Right atrium auricular region (tissue), 2 donors: ENCODE results near the gene MALT1. TPM values are rescaled to one million over a fixed set of nuclear protein-coding genes. Genes with fewer than 3 reads are reported as not detected.
A peak's percentile ranks its signal among the peaks of the same experiment; 100 is the strongest.

Experiments
- DNase-seq: peaks from one replicate; pipeline ENCODE4 v3.0.0-alpha.2; 2019; ENCODE audit warnings: low spot score
- H3K27ac ChIP-seq, 2 donors: fragments of 200-600 bp; sonication (generic); 1 replicate in 1 of 2; 2 replicates in 1 of 2; pipeline ENCODE4 v1.5.1; 2016 to 2019
- H3K27me3 ChIP-seq, 2 donors: fragments of 200-600 bp; sonication (generic); one replicate each; pipeline versions ENCODE4 v1.5.1 to v1.6.0; 2017 to 2019
- H3K36me3 ChIP-seq: fragments of 200-600 bp; sonication (generic); one replicate; pipeline ENCODE4 v1.5.1; 2016
- H3K4me1 ChIP-seq, 2 donors: fragments of 200-600 bp; sonication (generic); one replicate each; pipeline versions ENCODE4 v1.5.1 to v1.6.0; 2017 to 2019
- H3K4me3 ChIP-seq, 2 donors: fragments of 200-600 bp; sonication (generic); 1 replicate in 1 of 2; 2 replicates in 1 of 2; pipeline ENCODE4 v1.5.1; 2017 to 2019; ENCODE audit warnings: mild to moderate bottlenecking in 1 of 2, moderate library complexity in 1 of 2
- H3K9me3 ChIP-seq, 2 donors: fragments of 200-600 bp; sonication (generic); one replicate each; pipeline ENCODE4 v1.5.1; 2019
- total RNA-seq, 2 donors: library from RNA; depleted of rRNA; stranded (reverse); fragments of >200 nt; gene quantifications; one replicate each; pipeline ENCODE4 v1.1.0, GENCODE V29; 2016
- TF ChIP-seq, protein P1 (sequence below), 2 donors: fragments of 200-600 bp; sonication (generic); IDR thresholded peaks; one replicate each; pipeline ENCODE4 v1.5.1; 2019; ENCODE audit warnings: antibody characterized with exemption in 2 of 2

The MALT1 gene
- total RNA-seq, 2 donors from 2014 or later, result 9.9 to 10.9 TPM

DNA sequence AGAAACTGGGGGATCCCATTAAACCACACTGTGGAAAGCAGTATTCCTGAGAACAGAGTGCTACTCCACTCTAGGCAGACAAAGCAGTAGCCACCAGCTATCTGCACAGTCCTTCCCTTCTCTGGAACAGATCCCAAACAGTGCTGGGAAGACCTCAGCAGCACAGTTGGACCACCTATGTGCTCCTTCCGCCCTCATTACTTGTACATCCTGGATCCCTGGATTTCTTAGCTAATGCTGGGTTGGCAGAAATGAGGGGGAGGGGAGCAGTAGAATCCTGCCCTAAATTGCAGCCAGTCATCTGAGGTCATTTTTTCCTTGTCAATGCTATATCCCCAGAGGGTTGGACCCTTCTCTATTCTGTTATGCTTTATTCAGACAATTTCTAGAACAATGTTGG is 13.8 kb upstream of the MALT1 start:
- H3K9me3 ChIP-seq, result no peaks in the 10 kb centered on the region
- DNase-seq, result no peak
- H3K27ac ChIP-seq, result no peak overlapping the region
- no peaks in the 10 kb centered on the region for H3K27me3 ChIP-seq
- no peaks in the 10 kb centered on the region for H3K36me3 ChIP-seq
- TF ChIP-seq, protein P1, sequence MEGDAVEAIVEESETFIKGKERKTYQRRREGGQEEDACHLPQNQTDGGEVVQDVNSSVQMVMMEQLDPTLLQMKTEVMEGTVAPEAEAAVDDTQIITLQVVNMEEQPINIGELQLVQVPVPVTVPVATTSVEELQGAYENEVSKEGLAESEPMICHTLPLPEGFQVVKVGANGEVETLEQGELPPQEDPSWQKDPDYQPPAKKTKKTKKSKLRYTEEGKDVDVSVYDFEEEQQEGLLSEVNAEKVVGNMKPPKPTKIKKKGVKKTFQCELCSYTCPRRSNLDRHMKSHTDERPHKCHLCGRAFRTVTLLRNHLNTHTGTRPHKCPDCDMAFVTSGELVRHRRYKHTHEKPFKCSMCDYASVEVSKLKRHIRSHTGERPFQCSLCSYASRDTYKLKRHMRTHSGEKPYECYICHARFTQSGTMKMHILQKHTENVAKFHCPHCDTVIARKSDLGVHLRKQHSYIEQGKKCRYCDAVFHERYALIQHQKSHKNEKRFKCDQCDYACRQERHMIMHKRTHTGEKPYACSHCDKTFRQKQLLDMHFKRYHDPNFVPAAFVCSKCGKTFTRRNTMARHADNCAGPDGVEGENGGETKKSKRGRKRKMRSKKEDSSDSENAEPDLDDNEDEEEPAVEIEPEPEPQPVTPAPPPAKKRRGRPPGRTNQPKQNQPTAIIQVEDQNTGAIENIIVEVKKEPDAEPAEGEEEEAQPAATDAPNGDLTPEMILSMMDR (IDR thresholded peaks at IDR 0.05), result no peak
- no peak overlapping the region for H3K4me3 ChIP-seq
- H3K4me1 ChIP-seq, result peaks cover 0 to 2% of the 10 kb centered on the region in 2 donors

DNA sequence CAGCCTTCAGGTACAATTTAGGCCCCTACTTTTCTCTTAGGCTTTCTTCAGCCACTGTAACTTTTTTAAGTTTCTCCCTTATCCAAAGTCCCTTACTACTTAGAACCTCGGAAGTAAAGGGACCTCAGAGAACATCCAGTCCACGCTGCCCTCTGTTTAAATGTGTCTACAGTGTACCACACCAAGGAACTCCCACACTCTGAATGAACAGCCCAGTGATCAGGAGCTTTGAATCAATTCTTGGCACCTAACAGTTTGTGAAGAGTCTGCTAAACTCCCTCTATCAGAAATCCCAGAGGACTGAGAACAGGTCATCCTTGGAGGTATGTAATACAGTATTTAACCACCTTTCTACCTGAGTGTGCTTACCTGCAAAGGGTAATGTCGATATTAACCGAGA is 11.6 kb upstream of the MALT1 start:
- TF ChIP-seq, protein P1 (IDR thresholded peaks at IDR 0.05), result no peak
- DNase-seq, result no peak

DNA sequence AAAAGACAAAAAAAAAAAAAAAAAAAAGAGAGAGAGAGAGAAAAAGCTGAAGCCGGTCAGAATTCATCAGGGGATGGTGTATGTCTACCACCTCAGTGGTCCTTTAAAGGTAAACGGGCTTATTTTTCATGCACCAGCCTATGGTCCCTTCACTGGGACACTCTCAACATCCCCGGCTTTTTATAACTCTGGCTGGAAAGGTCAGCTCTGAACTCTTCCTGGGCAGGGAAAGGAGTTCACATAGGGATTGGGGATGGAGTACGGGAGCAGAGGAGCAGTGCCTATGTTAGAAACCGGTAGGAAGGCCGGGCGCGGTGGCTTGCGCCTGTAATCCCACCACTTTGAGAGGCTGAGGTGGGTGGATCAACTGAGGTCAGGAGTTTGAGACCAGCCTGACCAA is 10.3 kb upstream of the MALT1 start:
- Histone ChIP-seq H3K36me3 (no peaks in the 10 kb centered on the region), H3K4me1 (peaks cover 0 to 2% of the 10 kb centered on the region in 2 donors), H3K27me3 (no peaks in the 10 kb centered on the region), H3K9me3 (no peaks in the 10 kb centered on the region), H3K27ac (no peak overlapping the region), H3K4me3 (no peak overlapping the region)
- TF ChIP-seq, protein P1 (IDR thresholded peaks at IDR 0.05), result no peak
- no peak for DNase-seq

More for the DNA sequence above, 11.6 kb upstream of the MALT1 start:
- no peak overlapping the region for H3K4me3 ChIP-seq
- no peaks in the 10 kb centered on the region for H3K36me3 ChIP-seq
- H3K9me3 ChIP-seq, result no peaks in the 10 kb centered on the region
- H3K27me3 ChIP-seq, result no peaks in the 10 kb centered on the region
- H3K4me1 ChIP-seq, result peaks cover 0 to 2% of the 10 kb centered on the region in 2 donors
- H3K27ac ChIP-seq, result no peak overlapping the region

DNA sequence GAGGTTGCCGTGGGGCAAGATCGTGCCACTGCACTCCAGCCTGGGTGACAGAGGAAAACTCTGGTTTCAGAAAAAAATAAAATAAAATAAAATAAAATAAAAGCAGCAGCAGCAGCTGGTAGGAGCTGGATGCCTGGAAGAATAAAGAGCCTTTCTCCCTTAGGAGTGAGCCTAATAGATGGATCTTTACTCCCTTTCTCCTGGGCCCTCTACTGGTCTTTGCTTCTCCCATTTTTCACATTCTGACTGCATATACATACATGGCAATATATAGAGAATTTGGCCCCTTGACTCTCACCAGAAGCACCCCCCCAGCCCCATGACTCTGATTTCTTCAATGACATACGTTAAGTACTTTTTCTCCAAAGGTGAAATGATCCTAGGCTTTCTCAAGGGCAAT is 9.8 kb upstream of the MALT1 start:
- H3K27me3 ChIP-seq, result no peaks in the 10 kb centered on the region
- DNase-seq, result no peak
- H3K4me1 ChIP-seq, result peaks cover 0 to 2% of the 10 kb centered on the region in 2 donors
- TF ChIP-seq, protein P1 (IDR thresholded peaks at IDR 0.05), result peak in 1 of 2 donors; percentile 53
- no peaks in the 10 kb centered on the region for H3K9me3 ChIP-seq
- H3K27ac ChIP-seq, result no peak overlapping the region
- no peaks in the 10 kb centered on the region for H3K36me3 ChIP-seq
- no peak overlapping the region for H3K4me3 ChIP-seq

DNA sequence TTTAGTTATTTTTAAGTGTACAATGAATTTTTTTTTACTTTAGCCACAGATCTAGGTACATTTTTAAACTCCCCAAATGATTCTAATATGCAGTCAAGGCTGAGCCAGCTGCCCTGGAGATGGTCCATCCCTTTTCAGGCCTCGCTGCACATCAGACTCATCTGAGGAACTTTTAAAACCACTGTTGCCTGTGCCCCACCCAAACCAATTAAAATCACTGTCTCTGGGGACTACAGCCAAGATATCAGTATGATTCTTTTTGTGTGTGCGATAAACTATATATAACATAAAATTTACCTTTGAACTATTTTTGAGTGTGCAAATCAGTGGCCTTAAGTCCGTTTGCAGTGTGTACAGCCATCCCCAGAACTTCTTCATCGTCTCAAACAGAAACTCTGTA is 9.1 kb upstream of the MALT1 start:
- H3K9me3 ChIP-seq, result no peaks in the 10 kb centered on the region
- DNase-seq, result no peak
- no peaks in the 10 kb centered on the region for H3K36me3 ChIP-seq
- H3K27me3 ChIP-seq, result no peaks in the 10 kb centered on the region
- TF ChIP-seq, protein P1 (IDR thresholded peaks at IDR 0.05), result no peak
- no peak overlapping the region for H3K27ac ChIP-seq
- H3K4me1 ChIP-seq, result peaks cover 0 to 2% of the 10 kb centered on the region in 2 donors
- no peak overlapping the region for H3K4me3 ChIP-seq

DNA sequence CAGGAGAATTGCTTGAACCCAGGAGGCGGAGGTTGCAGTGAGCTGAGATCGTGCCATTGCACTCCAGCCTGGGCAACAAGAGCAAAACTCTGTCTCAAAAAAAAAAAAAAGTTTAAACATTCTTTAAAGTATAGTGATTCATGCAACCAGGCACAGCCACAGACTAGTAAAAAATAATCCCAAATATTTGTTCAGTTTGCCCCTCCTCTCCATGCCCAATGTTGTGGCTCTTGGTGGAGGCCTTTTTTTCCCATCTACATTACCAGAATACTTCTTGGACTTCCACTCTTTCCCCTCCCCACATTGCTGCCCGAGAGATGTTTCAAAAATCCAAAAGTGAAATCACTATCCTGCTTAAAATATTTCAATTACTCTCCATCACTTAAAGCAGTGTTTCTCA is 5.1 kb upstream of the MALT1 start:
- H3K27ac ChIP-seq, result no peak overlapping the region
- peaks cover 0 to 9% of the 10 kb centered on the region in 2 donors for H3K4me1 ChIP-seq
- no peaks in the 10 kb centered on the region for H3K27me3 ChIP-seq
- TF ChIP-seq, protein P1 (IDR thresholded peaks at IDR 0.05), result no peak
- no peaks in the 10 kb centered on the region for H3K36me3 ChIP-seq
- H3K4me3 ChIP-seq, result no peak overlapping the region
- DNase-seq, result no peak
- H3K9me3 ChIP-seq, result no peaks in the 10 kb centered on the region
